ENCODE results near the gene CDX1. TPM values are rescaled to one million over a fixed set of nuclear protein-coding genes. Genes with fewer than 3 reads are reported as not detected.

CDX1 gene
- total RNA-seq, 1 donor from 2014 or later: not detected

GRCh38 chr5:150188146-150188842 lies 21.7 kb downstream of the CDX1 start:
- DNase-seq: no peak
- Mint-ChIP-seq H3K4me3 (ENCODE audit: unreplicated experiment) (no peak overlapping the region), H3K36me3 (ENCODE audit: unreplicated experiment) (peaks cover 4% of the 10 kb centered on the region), H3K27me3 (ENCODE audit: unreplicated experiment) (peaks cover 16% of the 10 kb centered on the region), H3K27ac (ENCODE audit: unreplicated experiment) (no peak overlapping the region), H3K4me1 (ENCODE audit: low read depth, unreplicated experiment) (peaks cover 5% of the 10 kb centered on the region), H3K9me3 (ENCODE audit: unreplicated experiment) (peaks cover 2% of the 10 kb centered on the region)
- TF ChIP-seq, protein P1, sequence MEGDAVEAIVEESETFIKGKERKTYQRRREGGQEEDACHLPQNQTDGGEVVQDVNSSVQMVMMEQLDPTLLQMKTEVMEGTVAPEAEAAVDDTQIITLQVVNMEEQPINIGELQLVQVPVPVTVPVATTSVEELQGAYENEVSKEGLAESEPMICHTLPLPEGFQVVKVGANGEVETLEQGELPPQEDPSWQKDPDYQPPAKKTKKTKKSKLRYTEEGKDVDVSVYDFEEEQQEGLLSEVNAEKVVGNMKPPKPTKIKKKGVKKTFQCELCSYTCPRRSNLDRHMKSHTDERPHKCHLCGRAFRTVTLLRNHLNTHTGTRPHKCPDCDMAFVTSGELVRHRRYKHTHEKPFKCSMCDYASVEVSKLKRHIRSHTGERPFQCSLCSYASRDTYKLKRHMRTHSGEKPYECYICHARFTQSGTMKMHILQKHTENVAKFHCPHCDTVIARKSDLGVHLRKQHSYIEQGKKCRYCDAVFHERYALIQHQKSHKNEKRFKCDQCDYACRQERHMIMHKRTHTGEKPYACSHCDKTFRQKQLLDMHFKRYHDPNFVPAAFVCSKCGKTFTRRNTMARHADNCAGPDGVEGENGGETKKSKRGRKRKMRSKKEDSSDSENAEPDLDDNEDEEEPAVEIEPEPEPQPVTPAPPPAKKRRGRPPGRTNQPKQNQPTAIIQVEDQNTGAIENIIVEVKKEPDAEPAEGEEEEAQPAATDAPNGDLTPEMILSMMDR (IDR thresholded peaks at IDR 0.05; ENCODE audit: partially characterized antibody, unreplicated experiment): no peak

DNA sequence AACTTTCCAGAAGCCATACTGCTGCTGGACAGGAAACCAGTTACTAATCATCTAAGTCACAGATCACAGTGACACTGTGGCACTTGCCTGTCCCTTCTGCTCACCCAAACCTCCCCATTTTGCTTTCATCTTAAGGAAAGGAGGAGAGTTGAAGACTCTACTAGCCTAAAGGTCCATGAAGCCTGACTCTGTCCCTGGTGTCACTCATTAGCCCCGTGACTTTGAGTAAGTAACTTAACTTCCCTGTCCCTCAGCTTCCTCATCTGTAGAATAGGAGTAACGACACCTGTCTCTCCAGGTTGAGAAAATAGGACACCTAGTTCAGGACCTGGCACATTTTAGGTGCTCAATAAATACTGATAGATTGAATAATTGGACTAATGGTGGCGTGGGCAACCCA lies 22.7 kb downstream of the CDX1 start:
- peaks cover 20% of the 10 kb centered on the region for H3K27me3 Mint-ChIP-seq (ENCODE audit: unreplicated experiment)

DNA sequence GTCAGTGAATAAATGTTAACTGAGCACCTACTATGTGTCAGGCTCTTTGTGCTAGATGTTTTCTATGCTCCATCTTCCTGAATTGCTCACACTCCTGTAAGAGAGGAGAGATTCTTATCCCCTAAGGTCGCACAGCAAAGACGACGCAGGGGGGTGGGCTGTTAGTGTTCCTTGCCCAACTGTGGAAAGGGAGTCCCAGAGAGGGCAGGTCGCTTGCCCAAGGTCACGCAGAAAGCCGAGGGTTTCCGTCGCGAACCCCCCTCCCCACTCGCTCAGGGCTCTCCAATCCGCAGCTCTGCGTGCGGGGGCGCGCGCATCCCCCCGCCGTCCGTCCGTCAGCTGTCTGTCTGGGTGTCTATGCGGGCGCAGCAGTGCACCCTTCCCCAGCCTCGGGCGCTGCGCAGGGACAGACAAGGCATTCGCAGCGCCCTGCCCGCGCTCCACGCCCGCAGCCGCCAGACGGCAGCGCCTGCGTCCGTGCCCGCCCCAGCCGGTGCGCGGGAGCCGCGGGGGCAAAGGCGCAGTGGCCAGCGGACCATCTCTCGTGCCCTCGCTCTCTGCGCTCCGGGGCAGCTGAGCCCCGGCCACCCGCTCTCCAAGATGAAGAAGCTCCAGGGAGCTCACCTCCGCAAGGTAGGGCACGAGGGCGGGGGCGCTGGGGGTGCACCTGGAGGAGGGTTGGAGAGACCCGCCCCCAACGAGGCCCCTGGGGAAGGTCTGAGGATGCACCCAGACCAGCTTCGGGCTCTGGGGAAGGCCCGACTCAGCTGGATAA lies 23.3 kb downstream of the CDX1 start, which contains the start of gene SLC6A7:
Gene SLC6A7 (plus strand): TSS at position 335 of the 775 bp plus-strand sequence. CDS start 266 bp downstream, at position 601.
- Mint-ChIP-seq H3K27ac (ENCODE audit: unreplicated experiment) (no peak within 1 kb of the TSS), H3K4me1 (ENCODE audit: low read depth, unreplicated experiment) (peaks cover 3% of the 10 kb centered on the region), H3K9me3 (ENCODE audit: unreplicated experiment) (peaks cover 4% of the 10 kb centered on the region), H3K4me3 (ENCODE audit: unreplicated experiment) (peak within 1 kb of the TSS; percentile 15), H3K27me3 (ENCODE audit: unreplicated experiment) (peaks cover 20% of the 10 kb centered on the region), H3K36me3 (ENCODE audit: unreplicated experiment) (peaks cover 9% of the 10 kb centered on the region)
- DNase-seq: no peak
- TF ChIP-seq, protein P1 (IDR thresholded peaks at IDR 0.05; ENCODE audit: partially characterized antibody, unreplicated experiment): no peak

More for the DNA sequence above, 22.7 kb downstream of the CDX1 start:
- Mint-ChIP-seq H3K27ac (ENCODE audit: unreplicated experiment) (no peak overlapping the region), H3K9me3 (ENCODE audit: unreplicated experiment) (peaks cover 4% of the 10 kb centered on the region), H3K4me3 (ENCODE audit: unreplicated experiment) (peak overlapping the region; percentile 15), H3K36me3 (ENCODE audit: unreplicated experiment) (peaks cover 9% of the 10 kb centered on the region), H3K4me1 (ENCODE audit: low read depth, unreplicated experiment) (peaks cover 3% of the 10 kb centered on the region)
- DNase-seq: no peak
- TF ChIP-seq, protein P1 (IDR thresholded peaks at IDR 0.05; ENCODE audit: partially characterized antibody, unreplicated experiment): no peak

DNA sequence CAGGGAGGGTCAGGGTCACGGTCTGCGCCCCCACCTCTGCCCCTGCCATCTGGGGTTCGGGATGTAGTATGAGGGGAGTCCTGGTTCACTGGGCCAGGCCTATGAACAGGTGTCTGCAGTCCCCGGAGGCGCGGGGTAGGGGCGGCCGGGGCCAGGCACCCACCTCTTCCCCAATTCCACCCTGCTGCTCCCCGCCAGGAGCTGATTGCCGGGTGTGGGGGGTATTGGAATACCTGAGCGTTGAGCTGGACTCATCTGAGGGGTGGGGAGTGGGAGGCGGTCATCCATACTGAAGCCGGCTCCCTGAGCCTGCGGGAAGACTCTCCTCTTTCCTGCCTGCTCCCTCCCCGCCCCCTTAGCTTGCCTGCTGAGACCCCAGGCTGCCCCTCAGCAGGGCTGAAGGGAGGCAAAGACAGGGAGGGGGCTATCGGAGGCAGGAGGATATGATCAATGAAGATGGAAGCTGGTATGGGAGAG lies 24.0 kb downstream of the CDX1 start:
- H3K27ac Mint-ChIP-seq (ENCODE audit: unreplicated experiment): no peak overlapping the region
- TF ChIP-seq, protein P1 (IDR thresholded peaks at IDR 0.05; ENCODE audit: partially characterized antibody, unreplicated experiment): no peak
- peaks cover 3% of the 10 kb centered on the region for H3K4me1 Mint-ChIP-seq (ENCODE audit: low read depth, unreplicated experiment)
- H3K36me3 Mint-ChIP-seq (ENCODE audit: unreplicated experiment): peaks cover 9% of the 10 kb centered on the region
- peaks cover 4% of the 10 kb centered on the region for H3K9me3 Mint-ChIP-seq (ENCODE audit: unreplicated experiment)
- H3K27me3 Mint-ChIP-seq (ENCODE audit: unreplicated experiment): peaks cover 21% of the 10 kb centered on the region
- no peak overlapping the region for H3K4me3 Mint-ChIP-seq (ENCODE audit: unreplicated experiment)
- DNase-seq: no peak

Measured in glutamatergic neuron (in vitro differentiated cells).